Endothelial cell (in vitro differentiated cells): ENCODE data around the gene RPL23. TPM values are rescaled to one million over a fixed set of nuclear protein-coding genes. Genes with fewer than 3 reads are reported as not detected.

Source experiments
- DNase-seq: peaks from one replicate; pipeline ENCODE4 v3.0.0; 2021; ENCODE audit warnings: low spot score
- H3K27ac Mint-ChIP-seq: one replicate; pipeline ENCODE4 v1.8.0; 2021; ENCODE audit warnings: mixed read lengths, inconsistent platforms; ENCODE audit not compliant: unreplicated experiment
- H3K27me3 Mint-ChIP-seq: one replicate; pipeline ENCODE4 v1.8.0; 2021; ENCODE audit warnings: mild to moderate bottlenecking, moderate library complexity, mixed read lengths, inconsistent platforms; ENCODE audit not compliant: unreplicated experiment
- H3K36me3 Mint-ChIP-seq: one replicate; pipeline ENCODE4 v1.8.0; 2021; ENCODE audit warnings: mild to moderate bottlenecking, low read depth, mixed read lengths, inconsistent platforms; ENCODE audit not compliant: unreplicated experiment
- H3K4me1 Mint-ChIP-seq: one replicate; pipeline ENCODE4 v1.8.0; 2021; ENCODE audit warnings: mild to moderate bottlenecking, mixed read lengths, inconsistent platforms; ENCODE audit not compliant: unreplicated experiment
- H3K4me3 Mint-ChIP-seq: one replicate; pipeline ENCODE4 v1.8.0; 2021; ENCODE audit warnings: mild to moderate bottlenecking, mixed read lengths, inconsistent platforms; ENCODE audit not compliant: unreplicated experiment
- H3K9me3 Mint-ChIP-seq: one replicate; pipeline ENCODE4 v1.8.0; 2021; ENCODE audit warnings: mixed read lengths, inconsistent platforms; ENCODE audit not compliant: unreplicated experiment
- CTCF ChIP-seq: fragments of 200-600 bp; sonication (generic); IDR thresholded peaks from one replicate; pipeline ENCODE4 v1.5.0; 2021; ENCODE audit warnings: antibody characterized with exemption; ENCODE audit not compliant: unreplicated experiment
- total RNA-seq: library from RNA; stranded (reverse); fragmentation: NEBNext Ultra II Directional; extraction: Animal tissue kit (Norgen Biotek cat#: 25700); gene quantifications from one replicate; pipeline ENCODE4 v1.2.1, GENCODE V29; 2021; ENCODE audit not compliant: unreplicated experiment

RPL23 gene
- total RNA-seq, 1 donor from 2014 or later = 2,464 TPM

GRCh38 chr17:38848939-38849605, 4.4 kb downstream of the RPL23 start:
- H3K4me1 Mint-ChIP-seq = peaks cover 36% of the 10 kb centered on the region
- H3K4me3 Mint-ChIP-seq = peak overlapping the region; percentile 12
- H3K27me3 Mint-ChIP-seq = peaks cover 20% of the 10 kb centered on the region
- H3K36me3 Mint-ChIP-seq = peaks cover 50% of the 10 kb centered on the region
- no peak for TF ChIP-seq CTCF
- no peaks in the 10 kb centered on the region for H3K9me3 Mint-ChIP-seq
- no peak for DNase-seq
- peak overlapping the region; percentile 42 for H3K27ac Mint-ChIP-seq

- no peak for TF ChIP-seq CTCF
- peaks cover 45% of the 10 kb centered on the region for H3K36me3 Mint-ChIP-seq
- H3K4me1 Mint-ChIP-seq = peaks cover 31% of the 10 kb centered on the region
- H3K9me3 Mint-ChIP-seq = no peaks in the 10 kb centered on the region
- H3K27me3 Mint-ChIP-seq = peaks cover 14% of the 10 kb centered on the region
- no peak overlapping the region for H3K27ac Mint-ChIP-seq
- no peak for DNase-seq
- no peak overlapping the region for H3K4me3 Mint-ChIP-seq
Measured at GRCh38 chr17:38848557-38848891, 5.0 kb downstream of the RPL23 start.

GRCh38 chr17:38844261-38844757, 9.2 kb downstream of the RPL23 start:
- Mint-ChIP-seq H3K4me3 (no peak overlapping the region), H3K27me3 (no peaks in the 10 kb centered on the region), H3K36me3 (peaks cover 7% of the 10 kb centered on the region), H3K9me3 (no peaks in the 10 kb centered on the region), H3K27ac (peak overlapping the region; percentile 36), H3K4me1 (no peaks in the 10 kb centered on the region)
- no peak for TF ChIP-seq CTCF
- DNase-seq = no peak

- peaks cover 28% of the 10 kb centered on the region for H3K4me1 Mint-ChIP-seq
- no peak for DNase-seq
- peaks cover 20% of the 10 kb centered on the region for H3K27me3 Mint-ChIP-seq
- peak overlapping the region; percentile 99 for H3K27ac Mint-ChIP-seq
- peak overlapping the region; percentile 95 for H3K4me3 Mint-ChIP-seq
- no peak for TF ChIP-seq CTCF
- H3K9me3 Mint-ChIP-seq = no peaks in the 10 kb centered on the region
- peaks cover 9% of the 10 kb centered on the region for H3K36me3 Mint-ChIP-seq
Measured at GRCh38 chr17:38825762-38826247, 27.7 kb downstream of the RPL23 start.
